B cell (primary cell): Measurements from ENCODE around the gene RIMKLB. TPM values are rescaled to one million over a fixed set of nuclear protein-coding genes. Genes with fewer than 3 reads are reported as not detected.

Experiments
- ATAC-seq: fragments of 200-7000 bp; cut with Tn5 transposase; one replicate; pipeline ENCODE4 v1.10.0; 2021; ENCODE audit warnings: low read depth, mild to moderate bottlenecking, moderate number of reproducible peaks, moderate library complexity
- CTCF ChIA-PET: fragments of 350-600 bp; sonication (Branson Sonifier 250); formaldehyde crosslinking; loops from one replicate; lab custom pipeline; 2021; ENCODE audit warnings: antibody characterized with exemption, inconsistent platforms; lab: Charles Lee
- POLR2A ChIA-PET: fragments of 350-600 bp; sonication (Branson Sonifier 250); formaldehyde crosslinking; loops from one replicate; lab custom pipeline; 2021; ENCODE audit warnings: antibody characterized with exemption; lab: Charles Lee
- DNase-seq: peaks from one replicate; pipeline ENCODE4 v3.0.0; 2013
- H2AFZ ChIP-seq: 2 replicates; pipeline ENCODE4 v1.6.1; 2012; ENCODE audit warnings: mild to moderate bottlenecking, low read depth, low read length; ENCODE audit not compliant: insufficient read depth, poor library complexity, severe bottlenecking
- H3K27ac ChIP-seq, 2 donors: 1 replicate in 1 of 2; 2 replicates in 1 of 2; pipeline ENCODE4 v1.5.1; 2012 to 2013; ENCODE audit warnings: low read length in 2 of 2, mild to moderate bottlenecking in 2 of 2, moderate library complexity in 1 of 2
- H3K27me3 ChIP-seq, 4 experiments: fragments of 200-600 bp in 1 of 4; sonication (generic) in 1 of 4; replicated peaks in 1 of 4; 1 replicate in 2 of 4; 2 replicates in 2 of 4; pipeline versions ENCODE4 v1.6.1 to v1.7.0; 2013 to 2016; ENCODE audit warnings: low read length in 3 of 4, mild to moderate bottlenecking in 2 of 4, mixed read lengths in 1 of 4, moderate library complexity in 1 of 4; ENCODE audit not compliant: insufficient read depth in 4 of 4, control insufficient read depth in 3 of 4; ENCODE audit errors: control extremely low read depth in 1 of 4
- H3K36me3 ChIP-seq, 2 experiments: replicated peaks in 1 of 2; 1 replicate in 1 of 2; 2 replicates in 1 of 2; pipeline versions ENCODE4 v1.6.1 to v1.7.1; 2013; ENCODE audit warnings: low read length in 1 of 2; ENCODE audit not compliant: insufficient read depth in 2 of 2, control insufficient read depth in 1 of 2; ENCODE audit errors: control extremely low read depth in 1 of 2, extremely low read depth in 1 of 2
- H3K4me1 ChIP-seq, 2 donors: fragments of 200-600 bp in 1 of 2; sonication (generic) in 1 of 2; 1 replicate in 1 of 2; 2 replicates in 1 of 2; pipeline versions ENCODE4 v1.5.1 to v1.6.1; 2013 to 2017; ENCODE audit warnings: low read length in 2 of 2; ENCODE audit not compliant: control insufficient read depth in 2 of 2, insufficient read depth in 2 of 2
- H3K4me2 ChIP-seq: replicated peaks from 2 replicates; pipeline ENCODE3; 2012; ENCODE audit warnings: mild to moderate bottlenecking, low read depth, low read length; ENCODE audit not compliant: poor library complexity, severe bottlenecking
- H3K4me3 ChIP-seq, 5 experiments: fragments of 200-600 bp in 1 of 5; sonication (generic) in 1 of 5; 1 replicate in 3 of 5; 2 replicates in 2 of 5; pipeline versions ENCODE4 v1.5.1 to v1.7.0; 2011 to 2016; ENCODE audit warnings: low read length in 4 of 5, mild to moderate bottlenecking in 4 of 5, low read depth in 2 of 5, control low read depth in 1 of 5, moderate library complexity in 1 of 5; ENCODE audit not compliant: insufficient read depth in 1 of 5; ENCODE audit errors: control extremely low read depth in 1 of 5, extremely low read depth in 1 of 5
- H3K79me2 ChIP-seq: fragments of 200-600 bp; sonication (generic); one replicate; pipeline ENCODE4 v1.6.0; 2016; ENCODE audit warnings: low read length; ENCODE audit not compliant: control insufficient read depth, insufficient read depth
- H3K9ac ChIP-seq: fragments of 200-600 bp; sonication (generic); 2 replicates; pipeline ENCODE4 v1.6.1; 2017; ENCODE audit warnings: mild to moderate bottlenecking, low read length, moderate library complexity
- H3K9me3 ChIP-seq, 3 donors: one replicate each; pipeline versions ENCODE4 v1.6.1 to v1.7.1; 2013; ENCODE audit warnings: low read length in 2 of 3; ENCODE audit not compliant: control insufficient read depth in 2 of 3, insufficient read depth in 1 of 3; ENCODE audit errors: control extremely low read depth in 1 of 3
- H4K20me1 ChIP-seq: 2 replicates; pipeline ENCODE4 v1.6.0; 2012; ENCODE audit warnings: mild to moderate bottlenecking, low read length; ENCODE audit not compliant: insufficient read depth, control insufficient read depth, poor library complexity, severe bottlenecking
- H3K27ac Mint-ChIP-seq: one replicate; pipeline ENCODE4 v1.8.0; 2021; ENCODE audit warnings: mixed read lengths
- H3K27me3 Mint-ChIP-seq: one replicate; pipeline ENCODE4 v1.8.0; 2021; ENCODE audit warnings: mixed read lengths
- H3K4me1 Mint-ChIP-seq: one replicate; pipeline ENCODE4 v1.8.0; 2021; ENCODE audit warnings: mixed read lengths
- H3K4me3 Mint-ChIP-seq: one replicate; pipeline ENCODE4 v1.8.0; 2021; ENCODE audit warnings: mixed read lengths
- H3K9me3 Mint-ChIP-seq: one replicate; pipeline ENCODE4 v1.8.0; 2022; ENCODE audit warnings: mixed read lengths; ENCODE audit not compliant: insufficient read depth
- EZH2 ChIP-seq: IDR thresholded peaks from 2 replicates; pipeline ENCODE4 v1.6.1; 2012; ENCODE audit warnings: borderline replicate concordance, low read depth, mild to moderate bottlenecking, moderate library complexity, low read length; ENCODE audit not compliant: insufficient read depth, poor library complexity, severe bottlenecking
- WGBS: methylation state at CpG from one replicate; pipeline ENCODE4 v1.1.5; 2013; ENCODE audit warnings: missing lambda C conversion rate; ENCODE audit not compliant: insufficient coverage; 5-methylcytosine and 5-hydroxymethylcytosine counted together
- intact Hi-C: fragments of 100-400 bp; cut with micrococcal nuclease; formaldehyde crosslinking; loops from one replicate; pipeline ENCODE4 v1.10.0; 2022
- polyA plus RNA-seq: library from polyadenylated mRNA; depleted of rRNA; stranded (reverse); fragments of >200 nt; gene quantifications from 2 replicates; pipeline ENCODE4 v1.2.3, GENCODE V29; 2012
- total RNA-seq, 2 donors: library from RNA; stranded (reverse); fragments of 120-200 nt in 1 of 2; gene quantifications; 1 replicate in 1 of 2; 2 replicates in 1 of 2; pipeline versions ENCODE4 v1.2.3 to v1.2.4, GENCODE V29; 2013 to 2022
- TF ChIP-seq, protein P1 (sequence below): fragments of 200-600 bp; IDR thresholded peaks from one replicate; pipeline ENCODE4 v1.8.0; 2022; ENCODE audit warnings: antibody characterized with exemption, mild to moderate bottlenecking

RIMKLB gene
- total and polyA plus RNA-seq, 2 donors (not counting 1 experiment from before 2014, with no cell fraction given): 27.8 to 54.2 TPM

DNA sequence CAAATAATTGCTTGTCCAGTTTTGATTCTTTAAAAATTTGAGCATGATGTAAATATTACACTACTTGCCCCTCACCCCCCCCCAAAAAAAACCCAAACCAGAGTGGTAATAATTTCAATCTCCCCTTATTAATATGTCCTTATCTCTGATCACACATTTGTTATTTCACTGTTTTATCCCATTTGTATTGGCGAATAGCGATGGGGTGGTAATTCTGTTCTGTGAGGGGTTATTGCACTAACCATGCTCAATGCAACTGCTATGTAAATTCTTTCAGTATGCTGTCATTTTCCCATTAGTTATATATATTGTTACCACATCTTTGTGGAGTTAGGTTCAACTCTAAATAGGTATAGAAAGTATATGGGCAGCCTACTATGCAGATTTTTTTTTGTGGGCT, 1.1 kb downstream of the RIMKLB start:
- POLR2A ChIA-PET: interaction anchor here (0.6 kb wide), 1 partner anchor 251 kb away, joined by 4 read pairs; the partner anchor contains the start of gene M6PR
- H3K4me1 ChIP-seq: peaks cover 18 to 19% of the 10 kb centered on the region in 2 donors
- peak overlapping the region; percentile 84 for H2AFZ ChIP-seq
- CTCF ChIA-PET: no interaction called here
- peak overlapping the region; percentile 98 for H3K27ac Mint-ChIP-seq
- peak overlapping the region; percentile 99 for H3K9ac ChIP-seq
- intact Hi-C loops: loop anchor here (1.0 to 5.0 kb wide), 2 partner anchors 193 to 250 kb away; partner anchors contain the start of gene M6PR
- peaks cover 44% of the 10 kb centered on the region for H3K79me2 ChIP-seq
- H3K4me3 ChIP-seq: peak overlapping the region; percentile 51 to 99 (median 91)
- H3K4me2 ChIP-seq: peak overlapping the region; percentile 97
- H3K4me3 Mint-ChIP-seq: peak overlapping the region; percentile 97
- TF ChIP-seq, protein P1, sequence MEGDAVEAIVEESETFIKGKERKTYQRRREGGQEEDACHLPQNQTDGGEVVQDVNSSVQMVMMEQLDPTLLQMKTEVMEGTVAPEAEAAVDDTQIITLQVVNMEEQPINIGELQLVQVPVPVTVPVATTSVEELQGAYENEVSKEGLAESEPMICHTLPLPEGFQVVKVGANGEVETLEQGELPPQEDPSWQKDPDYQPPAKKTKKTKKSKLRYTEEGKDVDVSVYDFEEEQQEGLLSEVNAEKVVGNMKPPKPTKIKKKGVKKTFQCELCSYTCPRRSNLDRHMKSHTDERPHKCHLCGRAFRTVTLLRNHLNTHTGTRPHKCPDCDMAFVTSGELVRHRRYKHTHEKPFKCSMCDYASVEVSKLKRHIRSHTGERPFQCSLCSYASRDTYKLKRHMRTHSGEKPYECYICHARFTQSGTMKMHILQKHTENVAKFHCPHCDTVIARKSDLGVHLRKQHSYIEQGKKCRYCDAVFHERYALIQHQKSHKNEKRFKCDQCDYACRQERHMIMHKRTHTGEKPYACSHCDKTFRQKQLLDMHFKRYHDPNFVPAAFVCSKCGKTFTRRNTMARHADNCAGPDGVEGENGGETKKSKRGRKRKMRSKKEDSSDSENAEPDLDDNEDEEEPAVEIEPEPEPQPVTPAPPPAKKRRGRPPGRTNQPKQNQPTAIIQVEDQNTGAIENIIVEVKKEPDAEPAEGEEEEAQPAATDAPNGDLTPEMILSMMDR: no peak
- no peak for TF ChIP-seq EZH2
- H3K4me1 Mint-ChIP-seq: peaks cover 37% of the 10 kb centered on the region
- H3K9me3 Mint-ChIP-seq: no peaks in the 10 kb centered on the region
- H3K27me3 ChIP-seq: no peaks in the 10 kb centered on the region
- no CpG with 5 or more reads among the region's 2 CpGs for WGBS
- no peaks in the 10 kb centered on the region for H3K27me3 Mint-ChIP-seq
- no peak for DNase-seq
- no peaks in the 10 kb centered on the region for H3K9me3 ChIP-seq
- H4K20me1 ChIP-seq: no peaks in the 10 kb centered on the region
- ATAC-seq: no peak
- H3K27ac ChIP-seq: peak overlapping the region in 1 of 2 donors; percentile 92
- H3K36me3 ChIP-seq: no peaks in the 10 kb centered on the region

DNA sequence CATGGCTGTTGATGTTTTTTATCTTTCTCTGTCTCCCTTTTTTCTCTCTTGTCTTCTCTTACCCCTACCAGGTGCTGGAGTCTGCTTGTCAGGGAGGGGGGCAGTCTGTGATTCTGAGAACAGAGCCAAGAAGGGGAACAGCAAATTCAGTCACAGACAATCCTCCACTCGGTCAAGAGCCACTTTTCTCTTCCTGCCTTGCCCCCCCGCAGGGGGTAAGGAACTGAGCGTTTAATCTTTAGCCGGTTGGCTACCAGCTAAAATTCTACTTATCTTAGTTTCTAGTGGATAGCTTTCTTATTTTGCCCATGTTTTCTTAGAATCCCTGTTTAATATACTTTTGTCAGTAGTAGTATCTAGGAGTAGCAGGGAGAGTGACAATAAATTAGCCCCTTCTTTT, 1.9 kb downstream of the RIMKLB start:
- Histone ChIP-seq H3K4me1 (peaks cover 18 to 19% of the 10 kb centered on the region in 2 donors), H3K9me3 (no peaks in the 10 kb centered on the region), H3K36me3 (no peaks in the 10 kb centered on the region), H4K20me1 (no peaks in the 10 kb centered on the region), H3K27ac (no peak overlapping the region), H3K79me2 (peaks cover 52% of the 10 kb centered on the region), H3K9ac (no peak overlapping the region), H3K4me2 (peak overlapping the region; percentile 25), H2AFZ (no peak overlapping the region), H3K27me3 (no peaks in the 10 kb centered on the region), H3K4me3 (no peak overlapping the region)
- ATAC-seq: no peak
- intact Hi-C loops: loop anchor here (5.0 kb wide), 1 partner anchor 193 kb away; no protein-coding TSS in a partner anchor
- Mint-ChIP-seq H3K4me1 (peaks cover 37% of the 10 kb centered on the region), H3K27me3 (no peaks in the 10 kb centered on the region), H3K9me3 (no peaks in the 10 kb centered on the region), H3K27ac (peak overlapping the region; percentile 71), H3K4me3 (peak overlapping the region; percentile 85)
- CTCF ChIA-PET: interaction anchor here (1.0 kb wide), 1 partner anchor 23 kb away, joined by 3 read pairs; no protein-coding TSS in a partner anchor
- no peak for TF ChIP-seq EZH2
- TF ChIP-seq, protein P1: no peak
- POLR2A ChIA-PET: no interaction called here
- peak; percentile 14 for DNase-seq
- no CpG with 5 or more reads among the region's 4 CpGs for WGBS
